Activated T-cell treated with anti-CD3 and anti-CD28 coated beads, Interleukin-2, amount 50 U/mL, for 72 hours (primary cell): ENCODE measurements around the gene CTRB1. TPM values are rescaled to one million over a fixed set of nuclear protein-coding genes. Genes with fewer than 3 reads are reported as not detected.
A peak's percentile ranks its signal among the peaks of the same experiment; 100 is the strongest.

Source experiments
- ATAC-seq, 2 donors: fragments of 150-1000 bp; cut with Tn5 transposase; replicated peaks in 1 of 2; 2 replicates each; pipeline ENCODE4 v1.10.0; 2021; ENCODE audit warnings: moderate library complexity in 2 of 2, mild to moderate bottlenecking in 1 of 2
- DNase-seq, 2 donors: peaks; one replicate each; pipeline ENCODE4 v3.0.0; 2021 to 2022; ENCODE audit warnings: mixed read lengths in 1 of 2
- H3K27ac Mint-ChIP-seq: one replicate; pipeline ENCODE4 v1.8.0; 2022; ENCODE audit warnings: mild to moderate bottlenecking, moderate library complexity, mixed read lengths
- H3K27me3 Mint-ChIP-seq: one replicate; pipeline ENCODE4 v1.8.0; 2022; ENCODE audit warnings: low read depth, mixed read lengths
- H3K36me3 Mint-ChIP-seq, 2 donors: one replicate each; pipeline ENCODE4 v1.8.0; 2022; ENCODE audit warnings: mixed read lengths in 2 of 2, mild to moderate bottlenecking in 1 of 2; ENCODE audit not compliant: insufficient read depth in 2 of 2
- H3K4me1 Mint-ChIP-seq: one replicate; pipeline ENCODE4 v1.8.0; 2022; ENCODE audit warnings: low read depth, mixed read lengths
- H3K4me3 Mint-ChIP-seq, 2 donors: one replicate each; pipeline ENCODE4 v1.8.0; 2022; ENCODE audit warnings: mild to moderate bottlenecking in 2 of 2, mixed read lengths in 2 of 2, moderate library complexity in 2 of 2
- H3K9me3 Mint-ChIP-seq, 2 donors: one replicate each; pipeline ENCODE4 v1.8.0; 2022; ENCODE audit warnings: mixed read lengths in 2 of 2
- total RNA-seq, 2 donors: library from RNA; stranded (reverse); gene quantifications; one replicate each; pipeline ENCODE4 v1.2.3, GENCODE V29; 2022

Gene CTRB1
- not detected for total RNA-seq

- H3K27me3 Mint-ChIP-seq: no peaks in the 10 kb centered on the region
- peak within 1 kb of the TSS; percentile 83 to 84 for H3K4me3 Mint-ChIP-seq
- DNase-seq: no peak
- peak in 1 of 2 donors; percentile 48 for ATAC-seq
- H3K4me1 Mint-ChIP-seq: peaks cover 23% of the 10 kb centered on the region
- H3K36me3 Mint-ChIP-seq: no peaks in the 10 kb centered on the region
- H3K9me3 Mint-ChIP-seq: no peaks in the 10 kb centered on the region
- H3K27ac Mint-ChIP-seq: peak within 1 kb of the TSS; percentile 81
Measured at GRCh38 chr16:75218256-75219076, at the start of gene CTRB1. Gene CTRB1 (plus strand): TSS chr16:75218988. CDS start chr16:75219008, 20 bp downstream.

- ATAC-seq (no peak), DNase-seq (no peak)
- Mint-ChIP-seq H3K36me3 (peaks cover 47 to 78% of the 10 kb centered on the region in 2 donors), H3K9me3 (peaks cover 29 to 37% of the 10 kb centered on the region in 2 donors), H3K4me3 (no peak overlapping the region), H3K27me3 (no peaks in the 10 kb centered on the region), H3K4me1 (no peaks in the 10 kb centered on the region), H3K27ac (no peak overlapping the region)
Measured at GRCh38 chr16:75169899-75170405, 48.8 kb upstream of the CTRB1 start.

DNA sequence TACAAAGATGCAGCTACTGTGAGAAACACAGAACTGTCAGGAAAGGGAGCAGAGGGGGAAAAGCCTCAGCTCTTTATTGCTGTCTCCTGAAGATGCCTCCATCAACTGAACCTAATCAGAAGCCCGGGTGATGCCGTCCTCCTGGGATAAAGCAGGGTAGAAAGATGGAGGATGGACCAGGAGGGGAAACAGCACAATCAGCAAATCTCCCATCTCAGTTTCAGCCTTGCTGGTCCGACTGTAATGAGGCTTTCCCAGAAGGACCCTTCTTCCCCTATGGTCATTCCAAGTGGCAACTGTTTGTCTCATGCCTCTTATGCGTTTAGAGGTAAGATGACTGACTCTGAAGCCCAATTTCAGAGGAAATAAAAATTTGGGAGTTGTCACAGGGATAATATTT, 46.2 kb upstream of the CTRB1 start:
- DNase-seq: no peak
- Mint-ChIP-seq H3K27ac (no peak overlapping the region), H3K9me3 (peaks cover 37 to 44% of the 10 kb centered on the region in 2 donors), H3K27me3 (no peaks in the 10 kb centered on the region), H3K4me3 (no peak overlapping the region), H3K4me1 (no peaks in the 10 kb centered on the region), H3K36me3 (peaks cover 50 to 65% of the 10 kb centered on the region in 2 donors)
- no peak for ATAC-seq

DNA sequence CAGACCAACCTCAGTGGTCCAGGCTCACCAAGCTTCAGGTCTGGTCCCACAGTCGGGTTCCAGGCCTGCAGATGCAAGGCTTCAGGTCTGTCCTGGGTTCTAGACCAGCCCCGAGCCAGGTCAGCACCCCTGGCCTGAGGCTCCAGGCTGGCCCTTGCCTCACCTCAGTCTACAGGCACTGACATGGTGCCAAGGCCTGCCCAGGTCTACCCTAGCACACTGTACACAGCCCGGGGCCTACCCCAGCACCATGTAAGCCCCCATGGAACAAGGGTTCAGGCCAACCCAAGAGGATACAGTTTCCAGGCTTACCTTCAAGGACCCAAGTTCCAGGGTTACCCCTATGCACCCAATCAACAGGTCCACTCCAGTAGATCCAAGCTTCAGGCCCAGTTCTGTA, 43.7 kb upstream of the CTRB1 start:
- DNase-seq (no peak), ATAC-seq (no peak)
- Mint-ChIP-seq H3K36me3 (peaks cover 36 to 45% of the 10 kb centered on the region in 2 donors), H3K27me3 (peaks cover 6% of the 10 kb centered on the region), H3K27ac (no peak overlapping the region), H3K4me1 (no peaks in the 10 kb centered on the region), H3K9me3 (peaks cover 33% of the 10 kb centered on the region in 2 donors), H3K4me3 (no peak overlapping the region)

DNA sequence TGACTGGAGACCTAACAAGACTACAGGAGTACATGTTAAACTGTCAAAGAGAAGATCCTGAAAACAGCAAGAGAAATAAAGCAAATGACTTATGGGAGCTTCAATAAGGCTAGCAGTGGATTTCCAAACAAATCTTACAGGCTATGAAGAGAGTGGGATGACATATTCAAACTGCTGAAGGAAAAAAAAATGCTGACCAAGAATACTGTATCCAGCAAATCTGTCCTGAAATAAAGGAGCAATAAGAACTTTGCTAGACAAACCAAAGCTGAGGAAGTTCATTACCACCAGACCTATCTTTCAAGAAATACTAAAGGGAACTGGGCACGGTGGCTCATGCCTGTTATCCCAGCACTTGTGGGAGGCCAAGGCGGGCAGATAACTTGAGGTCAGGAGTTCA, 41.9 kb upstream of the CTRB1 start:
- no peaks in the 10 kb centered on the region for H3K4me1 Mint-ChIP-seq
- H3K27ac Mint-ChIP-seq: no peak overlapping the region
- H3K27me3 Mint-ChIP-seq: peaks cover 6% of the 10 kb centered on the region
- ATAC-seq (no peak), DNase-seq (no peak)
- H3K4me3 Mint-ChIP-seq: no peak overlapping the region
- peaks cover 31% of the 10 kb centered on the region in 2 donors for H3K36me3 Mint-ChIP-seq
- peaks cover 32% of the 10 kb centered on the region in 2 donors for H3K9me3 Mint-ChIP-seq

GRCh38 chr16:75179208-75179607, 39.6 kb upstream of the CTRB1 start:
- peaks cover 6% of the 10 kb centered on the region for H3K27me3 Mint-ChIP-seq
- H3K27ac Mint-ChIP-seq: peak overlapping the region; percentile 9
- no peak overlapping the region for H3K4me3 Mint-ChIP-seq
- H3K36me3 Mint-ChIP-seq: peaks cover 13 to 14% of the 10 kb centered on the region in 2 donors
- peaks cover 16 to 17% of the 10 kb centered on the region in 2 donors for H3K9me3 Mint-ChIP-seq
- ATAC-seq: no peak
- DNase-seq: no peak
- no peaks in the 10 kb centered on the region for H3K4me1 Mint-ChIP-seq

- no peaks in the 10 kb centered on the region for H3K4me1 Mint-ChIP-seq
- H3K27ac Mint-ChIP-seq: no peak overlapping the region
- no peak for ATAC-seq
- DNase-seq: no peak
- peaks cover 8 to 11% of the 10 kb centered on the region in 2 donors for H3K9me3 Mint-ChIP-seq
- peaks cover 7 to 10% of the 10 kb centered on the region in 2 donors for H3K36me3 Mint-ChIP-seq
- no peak overlapping the region for H3K4me3 Mint-ChIP-seq
- H3K27me3 Mint-ChIP-seq: peaks cover 6% of the 10 kb centered on the region
Measured at GRCh38 chr16:75181630-75182029, 37.2 kb upstream of the CTRB1 start.

- H3K27me3 Mint-ChIP-seq: no peaks in the 10 kb centered on the region
- H3K4me1 Mint-ChIP-seq: no peaks in the 10 kb centered on the region
- ATAC-seq (no peak), DNase-seq (no peak)
- no peak overlapping the region for H3K27ac Mint-ChIP-seq
- peaks cover 0 to 2% of the 10 kb centered on the region in 2 donors for H3K9me3 Mint-ChIP-seq
- peaks cover 0 to 2% of the 10 kb centered on the region in 2 donors for H3K36me3 Mint-ChIP-seq
- H3K4me3 Mint-ChIP-seq: no peak overlapping the region
Measured at GRCh38 chr16:75188832-75189477, 29.8 kb upstream of the CTRB1 start.

GRCh38 chr16:75189638-75190245, 29.0 kb upstream of the CTRB1 start:
- Mint-ChIP-seq H3K27ac (no peak overlapping the region), H3K27me3 (no peaks in the 10 kb centered on the region)
- ATAC-seq: no peak

GRCh38 chr16:75192606-75193264, 26.1 kb upstream of the CTRB1 start:
- H3K9me3 Mint-ChIP-seq: no peaks in the 10 kb centered on the region
- H3K27me3 Mint-ChIP-seq: peaks cover 20% of the 10 kb centered on the region
- no peak for DNase-seq
- H3K4me3 Mint-ChIP-seq: no peak overlapping the region
- no peak overlapping the region for H3K27ac Mint-ChIP-seq
- no peak for ATAC-seq
- H3K36me3 Mint-ChIP-seq: peaks cover 0 to under 1% of the 10 kb centered on the region in 2 donors
- no peaks in the 10 kb centered on the region for H3K4me1 Mint-ChIP-seq

More at GRCh38 chr16:75189638-75190245, 29.0 kb upstream of the CTRB1 start:
- Mint-ChIP-seq H3K4me1 (no peaks in the 10 kb centered on the region), H3K9me3 (peaks cover 0 to 2% of the 10 kb centered on the region in 2 donors), H3K4me3 (no peak overlapping the region), H3K36me3 (peaks cover 0 to 2% of the 10 kb centered on the region in 2 donors)
- no peak for DNase-seq

- ATAC-seq (no peak), DNase-seq (no peak)
- Mint-ChIP-seq H3K36me3 (no peaks in the 10 kb centered on the region), H3K27me3 (peaks cover 26% of the 10 kb centered on the region), H3K4me3 (no peak overlapping the region), H3K27ac (no peak overlapping the region), H3K9me3 (no peaks in the 10 kb centered on the region), H3K4me1 (no peaks in the 10 kb centered on the region)
Measured at GRCh38 chr16:75193265-75193650, 25.5 kb upstream of the CTRB1 start.

DNA sequence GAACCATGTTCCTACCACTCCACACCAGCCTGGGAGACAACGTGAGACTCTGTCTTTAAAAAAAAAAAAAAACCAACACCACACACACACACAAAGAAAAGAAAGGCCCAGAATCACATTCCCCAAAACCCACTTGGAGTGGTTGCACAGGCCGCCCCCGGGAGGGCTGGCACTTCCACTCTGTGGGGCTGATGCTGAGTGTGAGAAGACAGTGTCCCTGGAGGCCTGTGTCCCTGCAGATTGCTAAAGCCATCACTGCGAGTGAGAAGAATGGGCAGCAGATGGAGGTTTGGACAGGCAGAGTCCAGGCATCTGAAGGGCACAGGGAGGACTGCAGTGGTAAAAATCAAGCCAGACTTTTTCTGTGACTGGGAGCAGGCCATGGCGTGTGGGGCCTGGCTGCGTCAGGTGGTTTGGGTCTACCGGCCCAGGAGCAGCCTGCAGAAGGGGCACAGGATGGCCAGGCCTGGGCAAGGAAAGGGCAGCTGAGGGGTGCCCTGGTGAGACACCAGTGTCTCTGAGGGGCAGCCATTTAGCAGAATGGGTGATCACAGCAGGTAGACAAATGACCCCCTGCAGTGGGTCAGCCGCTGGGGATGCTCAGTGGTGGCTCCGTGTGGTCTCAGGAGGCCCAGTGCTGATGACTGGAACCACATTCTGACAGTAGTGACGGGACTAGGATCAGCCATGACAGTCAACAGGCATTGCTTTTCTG, 24.9 kb upstream of the CTRB1 start:
- H3K36me3 Mint-ChIP-seq: no peaks in the 10 kb centered on the region
- H3K27me3 Mint-ChIP-seq: peaks cover 29% of the 10 kb centered on the region
- H3K4me1 Mint-ChIP-seq: no peaks in the 10 kb centered on the region
- H3K9me3 Mint-ChIP-seq: no peaks in the 10 kb centered on the region
- DNase-seq (no peak), ATAC-seq (no peak)
- H3K27ac Mint-ChIP-seq: no peak overlapping the region
- H3K4me3 Mint-ChIP-seq: no peak overlapping the region
